DOHH2 (cell line): ENCODE results near the gene UGT2A1.

ENCODE experiments used
- H3F3A ChIP-seq: fragments of 200-600 bp; sonication (generic), shearing (Covaris generic); 2 replicates; pipeline ENCODE4 v1.6.0; 2016; ENCODE audit warnings: antibody characterized with exemption, mild to moderate bottlenecking; ENCODE audit not compliant: control insufficient read depth, insufficient read depth
- H3K27ac ChIP-seq: fragments of 200-600 bp; sonication (generic); 2 replicates; pipeline ENCODE4 v1.5.1; 2014; ENCODE audit warnings: low read depth, mild to moderate bottlenecking, low read length, moderate library complexity
- H3K27me3 ChIP-seq: fragments of 200-600 bp; sonication (generic); 2 replicates; pipeline ENCODE4 v1.6.1; 2014; ENCODE audit warnings: mild to moderate bottlenecking, low read length, mixed read lengths; ENCODE audit not compliant: control insufficient read depth
- H3K36me3 ChIP-seq: fragments of 200-600 bp; sonication (generic); 2 replicates; pipeline ENCODE4 v1.6.1; 2014; ENCODE audit warnings: mild to moderate bottlenecking, low read length, moderate library complexity, mixed read lengths; ENCODE audit not compliant: control insufficient read depth
- H3K4me1 ChIP-seq: fragments of 200-600 bp; sonication (generic); 2 replicates; pipeline ENCODE4 v1.6.1; 2014; ENCODE audit warnings: mild to moderate bottlenecking, low read length, mixed read lengths; ENCODE audit not compliant: control insufficient read depth
- H3K4me2 ChIP-seq: fragments of 200-600 bp; sonication (generic); 2 replicates; pipeline ENCODE4 v1.6.0; 2014; ENCODE audit warnings: mild to moderate bottlenecking, low read length, moderate library complexity
- H3K4me3 ChIP-seq: fragments of 200-600 bp; sonication (generic); 2 replicates; pipeline ENCODE4 v1.5.1; 2014; ENCODE audit warnings: mild to moderate bottlenecking, low read length, mixed read lengths
- H3K79me2 ChIP-seq: fragments of 200-600 bp; sonication (generic); 2 replicates; pipeline ENCODE4 v1.6.1; 2014; ENCODE audit warnings: mild to moderate bottlenecking, low read length, mixed read lengths; ENCODE audit not compliant: control insufficient read depth
- H3K9me2 ChIP-seq: fragments of 200-600 bp; sonication (generic); replicated peaks from 2 replicates; pipeline ENCODE4 v1.6.1; 2014; ENCODE audit warnings: mild to moderate bottlenecking, low read length, mixed read lengths; ENCODE audit not compliant: control insufficient read depth
- H3K9me3 ChIP-seq: fragments of 200-600 bp; sonication (generic); 2 replicates; pipeline ENCODE4 v1.6.1; 2014; ENCODE audit warnings: antibody characterized with exemption, low read length, mixed read lengths; ENCODE audit not compliant: control insufficient read depth, insufficient read depth
- H4K20me1 ChIP-seq: fragments of 200-600 bp; sonication (generic); 2 replicates; pipeline ENCODE4 v1.6.0; 2014; ENCODE audit warnings: low read depth, mild to moderate bottlenecking, antibody characterized with exemption, low read length, moderate library complexity; ENCODE audit not compliant: control insufficient read depth, insufficient read depth
- CTCF ChIP-seq: fragments of 200-600 bp; sonication (generic); IDR thresholded peaks from one replicate; pipeline ENCODE4 v1.5.1; 2014; ENCODE audit warnings: antibody characterized with exemption, mild to moderate bottlenecking, low read depth, low read length; ENCODE audit not compliant: poor library complexity, severe bottlenecking
- EZH2phosphoT487 ChIP-seq: fragments of 200-600 bp; sonication (generic); IDR thresholded peaks from 2 replicates; pipeline ENCODE4 v1.6.1; 2017; ENCODE audit warnings: borderline replicate concordance, mild to moderate bottlenecking, antibody characterized with exemption, low read length, moderate library complexity, mixed read lengths

The UGT2A1 gene

GRCh38 chr4:69653147-69653546 is at the start of gene UGT2A1:
UGT2A1 (minus strand) TSS chr4:69653247; CDS start chr4:69647644, 5,603 bp downstream.
- H3K4me2 ChIP-seq = no peak within 1 kb of the TSS
- no peaks in the 10 kb centered on the region for H3K4me1 ChIP-seq
- no peaks in the 10 kb centered on the region for H3F3A ChIP-seq
- H3K79me2 ChIP-seq = no peaks in the 10 kb centered on the region
- H3K9me2 ChIP-seq = no peaks in the 10 kb centered on the region
- no peaks in the 10 kb centered on the region for H3K27me3 ChIP-seq
- H3K9me3 ChIP-seq = no peaks in the 10 kb centered on the region
- TF ChIP-seq EZH2phosphoT487 (no peak), CTCF (no peak)
- no peaks in the 10 kb centered on the region for H4K20me1 ChIP-seq
- no peak within 1 kb of the TSS for H3K4me3 ChIP-seq
- H3K36me3 ChIP-seq = no peaks in the 10 kb centered on the region
- H3K27ac ChIP-seq = no peak within 1 kb of the TSS

- H3K9me2 ChIP-seq = no peaks in the 10 kb centered on the region
- H3K27me3 ChIP-seq = no peaks in the 10 kb centered on the region
- H3K27ac ChIP-seq = no peak overlapping the region
- H3K79me2 ChIP-seq = no peaks in the 10 kb centered on the region
- H4K20me1 ChIP-seq = no peaks in the 10 kb centered on the region
- H3K4me3 ChIP-seq = no peak overlapping the region
- TF ChIP-seq CTCF = no peak
- TF ChIP-seq EZH2phosphoT487 = no peak
- no peaks in the 10 kb centered on the region for H3K4me1 ChIP-seq
- H3F3A ChIP-seq = no peaks in the 10 kb centered on the region
- no peak overlapping the region for H3K4me2 ChIP-seq
- no peaks in the 10 kb centered on the region for H3K9me3 ChIP-seq
- no peaks in the 10 kb centered on the region for H3K36me3 ChIP-seq
Observed at GRCh38 chr4:69702201-69702600, 49.2 kb upstream of the UGT2A1 start.

- TF ChIP-seq CTCF = no peak
- Histone ChIP-seq H3K4me1 (no peaks in the 10 kb centered on the region), H4K20me1 (no peaks in the 10 kb centered on the region), H3K9me2 (no peaks in the 10 kb centered on the region), H3K9me3 (no peaks in the 10 kb centered on the region), H3K36me3 (no peaks in the 10 kb centered on the region), H3K27ac (no peak overlapping the region), H3F3A (no peaks in the 10 kb centered on the region), H3K79me2 (no peaks in the 10 kb centered on the region), H3K27me3 (no peaks in the 10 kb centered on the region), H3K4me2 (no peak overlapping the region), H3K4me3 (no peak overlapping the region)
Observed at GRCh38 chr4:69701696-69702095, 48.6 kb upstream of the UGT2A1 start.
